Stimulated activated memory B cell treated with anti-CD40 and anti-IgM and Interleukin-4, amounts not matched to agents 10 μg/mL and 1 μg/mL and 100 μg/mL, for 72 hours (primary cell): Measurements from ENCODE around the gene PTTG1IP2.

Experiments used
- ATAC-seq: fragments of 150-1000 bp; cut with Tn5 transposase; 2 replicates; pipeline ENCODE4 v1.10.0; 2021
- H3K27ac Mint-ChIP-seq: one replicate; pipeline ENCODE4 v1.8.0; 2022; ENCODE audit warnings: mild to moderate bottlenecking, mixed read lengths
- H3K27me3 Mint-ChIP-seq: one replicate; pipeline ENCODE4 v1.8.0; 2022; ENCODE audit warnings: mixed read lengths
- H3K36me3 Mint-ChIP-seq: one replicate; pipeline ENCODE4 v1.8.0; 2022; ENCODE audit warnings: mixed read lengths
- H3K4me1 Mint-ChIP-seq: one replicate; pipeline ENCODE4 v1.8.0; 2022; ENCODE audit warnings: mixed read lengths
- H3K4me3 Mint-ChIP-seq: one replicate; pipeline ENCODE4 v1.8.0; 2022; ENCODE audit warnings: mild to moderate bottlenecking, moderate library complexity, mixed read lengths
- H3K9me3 Mint-ChIP-seq: one replicate; pipeline ENCODE4 v1.8.0; 2022; ENCODE audit warnings: mixed read lengths

Gene PTTG1IP2

DNA sequence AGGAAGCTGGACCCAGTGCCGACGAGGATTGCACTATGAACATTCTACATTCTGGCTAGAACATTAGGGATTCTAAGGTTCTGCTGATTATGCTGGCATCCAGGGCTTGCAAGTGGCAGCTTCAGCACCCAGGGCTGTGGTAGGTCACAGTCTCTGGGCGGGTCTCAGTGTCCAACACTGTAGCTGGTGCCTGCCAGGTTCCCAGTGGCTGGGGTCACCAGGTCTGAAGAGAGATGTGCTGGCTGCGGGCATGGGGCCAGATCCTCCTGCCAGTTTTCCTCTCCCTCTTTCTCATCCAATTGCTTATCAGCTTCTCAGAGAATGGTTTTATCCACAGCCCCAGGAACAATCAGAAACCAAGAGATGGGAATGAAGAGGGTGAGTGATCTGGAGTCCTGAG lies at the start of gene PTTG1IP2:
TSS of gene PTTG1IP2 (plus strand) at position 86 of the 400 bp plus-strand sequence. CDS start at position 234, 148 bp downstream.
- H3K4me1 Mint-ChIP-seq, result no peaks in the 10 kb centered on the region
- H3K27ac Mint-ChIP-seq, result no peak within 1 kb of the TSS
- H3K36me3 Mint-ChIP-seq, result peaks cover 10% of the 10 kb centered on the region
- ATAC-seq, result no peak
- no peak within 1 kb of the TSS for H3K4me3 Mint-ChIP-seq
- H3K9me3 Mint-ChIP-seq, result peaks cover 10% of the 10 kb centered on the region
- peaks cover 13% of the 10 kb centered on the region for H3K27me3 Mint-ChIP-seq

DNA sequence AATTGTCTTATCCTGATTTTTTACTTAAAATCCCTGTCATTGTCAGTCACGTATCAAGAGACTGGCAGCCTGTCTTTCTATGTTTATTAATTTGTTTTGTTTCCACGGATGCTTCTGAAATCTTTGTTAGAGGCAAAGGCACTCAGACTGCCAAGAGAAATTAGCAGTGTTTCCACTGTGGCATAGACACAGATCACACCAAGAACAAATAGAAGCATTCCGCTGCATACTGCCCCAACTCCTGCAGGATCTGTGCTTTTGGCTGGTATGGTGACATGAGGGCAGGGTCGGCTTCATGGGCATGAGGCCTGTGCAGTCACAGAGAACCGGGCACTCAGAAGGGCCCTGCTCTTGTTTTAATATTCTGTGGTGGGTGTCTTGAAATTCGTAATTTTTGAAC lies 47.8 kb upstream of the PTTG1IP2 start:
- no peaks in the 10 kb centered on the region for H3K27me3 Mint-ChIP-seq
- no peaks in the 10 kb centered on the region for H3K9me3 Mint-ChIP-seq
- H3K36me3 Mint-ChIP-seq, result no peaks in the 10 kb centered on the region
- H3K4me3 Mint-ChIP-seq, result no peak overlapping the region
- H3K4me1 Mint-ChIP-seq, result no peaks in the 10 kb centered on the region
- no peak for ATAC-seq
- no peak overlapping the region for H3K27ac Mint-ChIP-seq

DNA sequence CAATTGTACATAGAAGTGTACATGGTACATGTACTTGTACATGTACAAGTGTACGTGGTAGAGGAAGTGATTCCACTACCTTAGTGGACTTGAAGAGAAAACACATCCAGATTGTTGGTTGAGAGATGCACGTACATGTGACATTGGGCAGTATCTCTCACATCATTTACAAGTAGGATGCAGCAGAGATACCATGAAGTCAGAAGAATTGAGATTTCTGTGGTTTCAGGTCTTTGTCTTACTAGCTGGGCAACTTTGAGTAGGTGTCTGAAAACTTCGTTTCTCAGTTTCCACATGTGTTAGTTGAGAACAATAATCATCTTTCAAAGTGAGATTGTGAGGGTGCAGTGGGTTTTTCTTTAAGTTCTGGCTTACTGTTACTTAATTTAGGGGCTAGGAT lies 44.7 kb upstream of the PTTG1IP2 start:
- Mint-ChIP-seq H3K4me1 (no peaks in the 10 kb centered on the region), H3K27ac (peak overlapping the region; percentile 35), H3K9me3 (no peaks in the 10 kb centered on the region), H3K27me3 (peaks cover 4% of the 10 kb centered on the region), H3K4me3 (no peak overlapping the region), H3K36me3 (no peaks in the 10 kb centered on the region)
- ATAC-seq, result peak; percentile 62

DNA sequence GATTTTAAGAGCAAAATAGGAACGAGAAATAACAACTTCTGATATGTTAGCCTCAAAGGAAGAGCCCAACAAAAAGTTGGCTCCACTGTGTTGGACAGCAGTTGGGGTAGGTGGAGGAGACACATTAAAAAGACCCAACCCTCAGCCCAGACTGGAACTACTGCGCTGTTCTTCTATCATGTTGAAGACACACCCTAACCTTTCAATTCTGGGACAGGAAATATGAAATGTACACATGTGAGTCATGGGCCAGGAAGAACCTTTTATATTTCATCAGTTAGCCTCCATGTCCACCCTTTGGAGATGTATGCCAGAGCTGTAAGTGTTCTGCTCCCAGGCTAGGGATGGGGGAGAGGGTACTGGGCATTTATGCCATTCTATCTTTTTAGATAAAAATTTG lies 44.1 kb upstream of the PTTG1IP2 start:
- no peak for ATAC-seq
- Mint-ChIP-seq H3K27me3 (peaks cover 11% of the 10 kb centered on the region), H3K9me3 (no peaks in the 10 kb centered on the region), H3K4me3 (no peak overlapping the region), H3K36me3 (no peaks in the 10 kb centered on the region), H3K27ac (peak overlapping the region; percentile 35), H3K4me1 (no peaks in the 10 kb centered on the region)

DNA sequence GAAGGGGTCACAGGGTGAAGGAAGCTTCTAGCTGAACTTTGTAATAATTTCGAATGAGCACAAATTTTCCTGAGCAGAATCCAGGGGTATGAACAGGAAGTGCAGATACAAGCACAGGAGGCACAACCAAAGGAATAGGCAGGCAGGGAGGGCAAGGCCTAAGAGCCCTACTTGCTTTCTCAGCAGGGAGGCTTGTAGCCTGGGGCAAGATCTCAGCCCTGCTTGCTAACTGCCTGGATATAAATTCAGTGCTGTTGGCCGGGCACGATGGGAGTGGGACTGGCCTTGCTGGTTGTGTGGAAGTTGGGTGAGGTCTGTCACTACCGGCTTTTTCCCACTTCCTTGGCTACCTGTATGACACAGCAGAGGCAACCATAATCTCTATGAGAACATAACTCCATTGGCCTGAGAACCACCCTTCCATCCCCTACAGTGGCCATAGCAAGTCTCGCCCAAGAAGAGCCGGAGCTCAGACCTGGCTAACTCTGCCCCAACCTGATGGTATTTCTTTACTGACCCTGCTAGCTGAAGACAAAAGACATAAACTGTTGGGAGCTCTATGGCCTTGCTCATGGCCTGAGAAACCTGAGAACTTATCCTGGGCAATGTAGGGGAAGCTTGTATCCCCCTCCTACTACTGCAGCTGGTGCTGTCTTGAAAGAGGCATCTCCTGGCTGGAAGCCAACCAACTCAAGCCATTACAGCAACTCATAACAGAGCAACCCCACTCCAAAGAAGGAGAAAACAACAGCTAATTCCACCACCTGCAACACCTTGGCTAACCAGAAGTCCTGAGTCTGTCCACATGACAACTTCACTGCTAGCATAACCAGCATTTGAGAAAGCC lies 38.6 kb upstream of the PTTG1IP2 start:
- H3K4me1 Mint-ChIP-seq, result no peaks in the 10 kb centered on the region
- H3K27me3 Mint-ChIP-seq, result peaks cover 42% of the 10 kb centered on the region
- no peak overlapping the region for H3K27ac Mint-ChIP-seq
- no peak for ATAC-seq
- H3K4me3 Mint-ChIP-seq, result no peak overlapping the region
- peaks cover 3% of the 10 kb centered on the region for H3K9me3 Mint-ChIP-seq
- no peaks in the 10 kb centered on the region for H3K36me3 Mint-ChIP-seq

DNA sequence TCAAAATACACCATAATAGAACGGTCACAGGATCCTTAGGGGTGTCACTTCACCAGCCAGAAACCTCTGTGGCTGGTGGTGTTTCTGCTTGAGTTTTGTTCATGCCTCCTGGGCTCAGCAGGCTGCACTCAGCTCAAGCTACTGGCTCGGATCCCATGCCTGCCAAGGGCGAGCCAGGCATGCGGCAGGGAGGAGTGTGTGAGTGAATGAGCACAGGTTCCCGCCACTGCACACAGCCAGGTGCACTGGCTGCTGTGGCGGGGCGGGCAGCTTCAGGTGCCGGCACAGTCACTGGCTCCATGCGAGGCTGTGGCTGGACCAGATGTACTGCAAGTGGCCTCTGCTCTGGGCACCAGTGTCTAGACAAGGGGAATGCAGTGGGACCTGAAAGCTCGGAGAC lies 36.7 kb upstream of the PTTG1IP2 start:
- H3K36me3 Mint-ChIP-seq, result no peaks in the 10 kb centered on the region
- no peak for ATAC-seq
- peaks cover 47% of the 10 kb centered on the region for H3K27me3 Mint-ChIP-seq
- H3K9me3 Mint-ChIP-seq, result peaks cover 7% of the 10 kb centered on the region
- H3K4me3 Mint-ChIP-seq, result no peak overlapping the region
- no peak overlapping the region for H3K27ac Mint-ChIP-seq
- no peaks in the 10 kb centered on the region for H3K4me1 Mint-ChIP-seq

DNA sequence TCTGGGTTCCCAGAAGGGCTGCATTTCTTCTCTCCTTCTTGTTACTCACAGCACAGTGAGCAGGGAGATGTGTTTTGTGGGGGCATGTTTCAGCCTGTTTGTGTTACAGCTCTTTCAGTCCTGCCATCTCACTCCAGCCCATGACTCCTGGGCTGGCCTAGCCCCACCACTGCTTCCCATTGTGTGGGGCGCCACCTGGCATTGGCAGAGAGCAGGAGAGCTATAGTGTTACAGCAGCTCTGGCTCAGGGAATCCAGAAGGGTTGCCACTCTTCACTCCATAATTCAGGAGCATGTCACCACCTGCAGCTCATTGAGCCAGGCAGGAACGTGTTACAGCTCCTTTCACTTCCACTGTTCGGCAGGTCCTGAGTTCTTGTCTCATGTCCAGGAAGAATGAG lies 36.2 kb upstream of the PTTG1IP2 start:
- H3K4me3 Mint-ChIP-seq, result no peak overlapping the region
- no peak overlapping the region for H3K27ac Mint-ChIP-seq
- H3K27me3 Mint-ChIP-seq, result peaks cover 47% of the 10 kb centered on the region
- H3K36me3 Mint-ChIP-seq, result no peaks in the 10 kb centered on the region
- no peak for ATAC-seq
- no peaks in the 10 kb centered on the region for H3K4me1 Mint-ChIP-seq
- peaks cover 7% of the 10 kb centered on the region for H3K9me3 Mint-ChIP-seq

DNA sequence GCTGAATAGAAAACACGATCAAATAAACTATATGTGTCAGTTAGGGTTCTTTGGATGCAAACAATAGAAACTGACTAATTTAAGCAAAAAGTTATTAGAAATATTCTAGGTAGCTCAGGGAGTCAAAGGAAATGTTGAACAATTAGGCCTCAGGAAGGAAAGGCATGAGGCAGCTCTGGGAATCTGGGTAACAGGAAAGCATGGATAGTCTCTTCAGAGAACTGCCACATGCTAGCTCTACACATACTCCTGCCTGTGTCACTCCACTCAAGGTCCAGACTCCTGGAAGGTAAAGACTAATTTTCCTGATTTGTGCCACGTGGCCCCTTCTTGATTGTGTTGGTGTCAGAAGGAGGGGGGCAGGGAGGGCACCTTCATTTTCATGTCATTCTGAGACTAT lies 23.8 kb upstream of the PTTG1IP2 start:
- no peak overlapping the region for H3K27ac Mint-ChIP-seq
- H3K4me3 Mint-ChIP-seq, result no peak overlapping the region
- peaks cover 11% of the 10 kb centered on the region for H3K27me3 Mint-ChIP-seq
- no peaks in the 10 kb centered on the region for H3K36me3 Mint-ChIP-seq
- ATAC-seq, result no peak
- H3K4me1 Mint-ChIP-seq, result no peaks in the 10 kb centered on the region
- no peaks in the 10 kb centered on the region for H3K9me3 Mint-ChIP-seq

DNA sequence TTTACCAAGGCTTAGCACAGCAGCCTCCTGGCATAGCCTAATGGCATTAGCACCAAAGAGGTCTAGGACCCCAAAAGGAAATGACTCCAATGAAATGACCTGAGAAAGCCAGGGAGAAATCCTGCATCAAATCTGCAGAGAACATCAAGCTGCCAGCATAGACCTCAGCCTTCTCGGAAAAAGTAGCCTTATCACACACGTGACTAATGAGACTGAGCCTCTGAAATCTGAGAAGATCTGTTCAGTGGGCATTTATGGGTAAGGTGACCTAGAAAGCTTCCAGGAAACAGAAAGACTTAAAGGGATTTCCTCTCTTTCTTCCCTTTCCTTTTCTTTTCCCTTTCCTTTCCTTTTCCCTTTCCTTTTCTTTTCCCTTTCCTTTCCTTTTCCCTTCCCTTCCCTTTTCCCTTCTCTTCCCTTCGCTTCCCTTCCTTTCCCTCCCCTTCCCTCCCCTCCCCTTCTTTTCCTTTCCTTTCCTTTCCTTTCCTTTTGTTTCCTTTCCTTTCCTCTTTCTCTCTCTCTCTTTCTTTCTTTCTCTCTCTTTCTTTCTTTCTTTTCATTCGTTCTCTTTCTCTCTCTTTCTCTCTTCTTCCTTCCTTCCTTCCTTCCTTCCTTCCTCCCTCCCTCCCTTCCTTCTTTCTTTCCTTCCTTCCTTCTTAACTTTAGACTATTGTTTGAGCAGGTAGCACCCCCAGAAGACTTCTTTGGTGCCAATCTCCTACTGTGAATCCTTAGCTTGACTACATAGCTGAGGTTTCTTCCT lies 23.1 kb upstream of the PTTG1IP2 start:
- Mint-ChIP-seq H3K27ac (no peak overlapping the region), H3K4me1 (no peaks in the 10 kb centered on the region), H3K27me3 (peaks cover 17% of the 10 kb centered on the region), H3K9me3 (no peaks in the 10 kb centered on the region), H3K4me3 (no peak overlapping the region), H3K36me3 (no peaks in the 10 kb centered on the region)
- no peak for ATAC-seq

DNA sequence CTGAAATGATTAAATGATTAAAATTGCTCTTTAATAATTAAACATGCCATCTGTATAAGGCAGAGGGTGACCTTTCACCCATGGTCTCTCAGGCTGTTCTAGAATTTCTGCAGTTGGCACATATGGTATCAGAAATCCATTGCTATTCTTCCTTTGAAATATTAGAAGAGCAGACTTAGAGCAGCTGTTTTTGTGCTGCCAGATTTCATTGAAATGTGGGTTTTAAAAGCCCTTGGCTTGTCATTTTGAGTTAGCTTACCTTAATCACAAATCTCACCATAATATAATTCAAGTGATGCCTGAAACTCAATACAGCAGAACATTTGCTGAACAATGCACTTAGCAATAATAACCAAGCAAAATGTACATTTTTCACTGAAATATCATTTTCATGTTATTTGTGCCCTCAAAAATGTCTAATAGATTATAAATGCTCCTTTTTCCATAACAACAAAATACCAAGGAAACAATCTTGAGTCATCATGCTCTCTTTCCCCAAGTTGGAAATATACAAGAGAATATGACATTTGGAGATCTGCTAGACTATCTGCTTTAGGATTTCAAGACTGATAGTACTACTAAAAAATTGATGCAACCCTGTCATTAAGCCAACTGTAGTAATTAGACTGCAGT lies 16.1 kb upstream of the PTTG1IP2 start:
- Mint-ChIP-seq H3K27me3 (peaks cover 7% of the 10 kb centered on the region), H3K4me3 (no peak overlapping the region), H3K9me3 (no peaks in the 10 kb centered on the region), H3K27ac (no peak overlapping the region), H3K4me1 (peaks cover 14% of the 10 kb centered on the region), H3K36me3 (no peaks in the 10 kb centered on the region)
- ATAC-seq, result no peak

DNA sequence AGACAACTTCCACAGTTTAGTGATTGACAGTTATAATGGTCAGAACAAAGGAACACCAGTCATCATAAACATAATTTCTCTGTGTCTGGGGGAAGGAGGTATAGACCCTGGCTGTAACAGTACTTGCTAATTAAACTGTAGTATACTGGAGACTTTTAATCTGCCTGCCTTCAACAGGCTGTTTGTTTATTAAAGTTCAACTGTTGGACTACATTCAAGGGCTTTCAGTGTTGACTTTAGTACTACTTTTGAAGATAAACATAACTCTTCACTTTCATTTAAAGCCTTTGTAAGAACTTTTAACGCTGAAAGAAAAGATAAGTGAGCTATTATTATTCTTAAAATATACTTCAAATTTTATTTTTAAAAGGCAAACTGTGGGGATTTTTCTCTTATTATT lies 15.5 kb upstream of the PTTG1IP2 start:
- Mint-ChIP-seq H3K27me3 (peaks cover 7% of the 10 kb centered on the region), H3K36me3 (no peaks in the 10 kb centered on the region), H3K4me3 (no peak overlapping the region), H3K9me3 (no peaks in the 10 kb centered on the region), H3K27ac (no peak overlapping the region), H3K4me1 (peaks cover 14% of the 10 kb centered on the region)
- no peak for ATAC-seq

DNA sequence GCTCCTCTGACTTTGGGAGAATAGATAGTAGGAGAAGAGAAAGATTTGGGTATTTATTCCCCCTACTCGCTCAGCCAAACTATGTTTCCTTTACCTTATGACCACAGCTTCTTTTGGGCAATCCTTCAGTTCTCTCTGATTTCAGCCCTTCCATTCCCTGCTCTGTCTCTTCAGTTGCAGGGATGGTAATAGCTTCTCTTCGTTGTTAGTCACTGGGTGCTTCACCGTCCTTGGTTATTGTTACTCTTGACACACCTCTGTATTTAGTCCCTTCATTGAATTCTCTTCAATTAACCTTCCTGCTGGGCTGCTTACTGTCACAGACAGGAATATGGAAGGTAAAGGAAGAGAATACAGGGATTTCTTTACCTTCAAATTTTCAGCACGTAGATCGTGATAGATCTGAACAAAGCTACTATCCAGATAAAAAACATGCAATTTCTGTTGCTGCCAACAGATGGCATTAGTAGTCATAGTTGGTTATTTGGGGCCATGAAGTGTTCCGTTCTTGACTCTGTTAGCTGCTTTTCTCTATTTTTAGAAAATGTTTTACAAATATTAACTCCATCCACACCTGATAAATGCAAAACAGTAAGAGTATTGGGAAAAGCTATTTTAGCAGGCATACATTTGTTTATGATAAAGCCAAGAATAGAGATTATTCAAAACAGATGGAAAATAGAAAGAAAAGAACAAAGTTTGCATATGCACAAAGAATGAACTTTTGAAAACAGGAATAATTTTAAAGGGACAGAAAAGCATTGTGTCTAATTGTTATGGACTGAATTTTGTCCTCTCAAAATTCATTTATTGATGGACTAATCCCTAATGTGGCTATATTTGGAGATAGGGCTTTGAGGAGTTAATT lies 14.0 kb upstream of the PTTG1IP2 start:
- Mint-ChIP-seq H3K27me3 (peaks cover 7% of the 10 kb centered on the region), H3K9me3 (no peaks in the 10 kb centered on the region), H3K4me1 (peaks cover 14% of the 10 kb centered on the region), H3K27ac (peak overlapping the region; percentile 70), H3K36me3 (no peaks in the 10 kb centered on the region), H3K4me3 (peak overlapping the region; percentile 33)
- peak; percentile 61 for ATAC-seq

DNA sequence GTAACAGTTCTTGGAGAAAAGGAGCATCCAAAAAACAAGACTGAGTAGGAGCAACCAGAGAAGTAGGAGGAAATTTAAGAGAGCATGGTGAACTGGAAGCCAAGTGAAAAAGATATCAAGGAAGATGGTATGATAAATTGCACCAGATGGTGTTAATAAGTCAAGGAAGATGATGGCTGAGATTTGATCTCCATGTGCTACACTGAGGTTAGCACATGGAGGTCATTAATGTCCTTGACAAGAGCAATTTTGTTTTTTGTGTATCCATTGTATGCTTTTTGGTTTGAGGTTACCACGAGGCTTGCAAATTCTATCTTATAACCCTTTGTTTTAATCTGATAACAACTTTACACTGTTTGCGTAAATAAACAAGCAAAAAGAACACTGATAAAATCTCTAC lies 11.3 kb upstream of the PTTG1IP2 start:
- no peak overlapping the region for H3K4me3 Mint-ChIP-seq
- ATAC-seq, result no peak
- peaks cover under 1% of the 10 kb centered on the region for H3K36me3 Mint-ChIP-seq
- no peak overlapping the region for H3K27ac Mint-ChIP-seq
- no peaks in the 10 kb centered on the region for H3K9me3 Mint-ChIP-seq
- peaks cover 15% of the 10 kb centered on the region for H3K4me1 Mint-ChIP-seq
- H3K27me3 Mint-ChIP-seq, result no peaks in the 10 kb centered on the region

DNA sequence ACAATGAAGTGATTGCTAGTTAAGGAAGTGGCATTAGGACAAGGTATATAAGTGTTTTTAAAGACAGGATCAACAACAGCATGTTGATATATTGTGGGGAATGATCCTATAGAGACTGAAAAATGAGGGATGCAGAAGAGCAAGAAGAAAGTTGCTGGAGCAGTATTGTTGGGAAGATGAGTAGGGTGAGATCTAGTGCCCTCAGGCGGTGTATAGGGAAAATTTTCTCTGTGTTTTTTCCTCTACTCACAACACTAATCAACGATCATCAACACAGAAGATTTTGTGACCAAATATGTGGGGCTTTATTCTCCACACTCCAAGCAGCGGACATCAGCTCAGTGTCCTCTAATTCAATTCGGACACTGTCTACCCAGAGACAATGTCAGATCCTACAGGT lies 9.6 kb upstream of the PTTG1IP2 start:
- ATAC-seq, result no peak
- Mint-ChIP-seq H3K4me3 (no peak overlapping the region), H3K27ac (no peak overlapping the region), H3K9me3 (peaks cover 7% of the 10 kb centered on the region), H3K27me3 (no peaks in the 10 kb centered on the region), H3K36me3 (peaks cover 14% of the 10 kb centered on the region), H3K4me1 (peaks cover 21% of the 10 kb centered on the region)

DNA sequence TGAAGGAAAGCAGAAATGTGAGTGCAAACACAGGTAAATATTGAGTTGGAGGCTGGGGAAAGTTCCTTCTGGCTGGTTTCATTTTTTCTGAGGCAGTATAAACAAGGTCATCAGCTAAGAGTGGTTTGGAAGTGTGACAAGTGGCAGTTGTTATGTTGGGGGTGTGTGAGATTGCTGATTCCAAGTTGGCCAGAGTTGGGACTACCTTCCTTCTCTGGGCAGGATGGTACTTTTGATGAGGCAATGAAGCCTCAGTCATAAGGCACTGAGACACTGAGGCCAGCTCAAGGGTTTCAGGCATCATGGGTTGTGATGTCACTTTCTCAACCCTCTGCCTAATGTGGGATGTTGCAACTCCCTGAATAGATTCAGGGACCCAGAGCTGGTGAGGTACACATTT lies 8.2 kb upstream of the PTTG1IP2 start:
- H3K27ac Mint-ChIP-seq, result no peak overlapping the region
- peaks cover 14% of the 10 kb centered on the region for H3K9me3 Mint-ChIP-seq
- ATAC-seq, result no peak
- no peak overlapping the region for H3K4me3 Mint-ChIP-seq
- no peaks in the 10 kb centered on the region for H3K27me3 Mint-ChIP-seq
- H3K36me3 Mint-ChIP-seq, result peaks cover 21% of the 10 kb centered on the region
- peaks cover 8% of the 10 kb centered on the region for H3K4me1 Mint-ChIP-seq
